ENCODE data around the gene PDGFRA. TPM values are rescaled to one million over a fixed set of nuclear protein-coding genes. Genes with fewer than 3 reads are reported as not detected.

The PDGFRA gene
- total and polyA plus RNA-seq, 9 donors = 192 to 736 (median 245) TPM

DNA sequence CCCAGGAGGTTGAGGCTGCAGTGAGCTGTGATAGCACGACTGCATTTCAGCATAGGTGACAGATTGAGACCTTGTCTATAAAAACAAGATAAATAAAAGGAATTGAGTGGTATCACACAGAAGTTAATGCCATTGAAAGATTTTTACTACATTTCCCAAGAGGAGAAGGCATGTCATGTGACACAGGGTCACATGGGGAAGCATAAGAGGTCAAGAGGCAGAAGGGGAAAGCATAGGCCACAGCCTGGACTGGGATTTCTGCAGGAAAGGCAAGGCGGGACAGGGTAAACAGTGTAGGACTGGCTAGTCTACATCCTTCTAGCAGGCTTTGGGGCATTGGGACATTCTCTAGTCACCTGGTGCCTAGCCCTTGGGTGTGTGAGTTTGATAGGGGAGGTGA lies 88.6 kb downstream of the PDGFRA start:
- Histone ChIP-seq H3K27ac (no peak overlapping the region), H3K4me1 (ENCODE audit: insufficient read depth) (no peaks in the 10 kb centered on the region)
- WGBS, 3 donors = 93 to 95% (median 94%) methylated on average over 2 of the region's 2 CpGs

DNA sequence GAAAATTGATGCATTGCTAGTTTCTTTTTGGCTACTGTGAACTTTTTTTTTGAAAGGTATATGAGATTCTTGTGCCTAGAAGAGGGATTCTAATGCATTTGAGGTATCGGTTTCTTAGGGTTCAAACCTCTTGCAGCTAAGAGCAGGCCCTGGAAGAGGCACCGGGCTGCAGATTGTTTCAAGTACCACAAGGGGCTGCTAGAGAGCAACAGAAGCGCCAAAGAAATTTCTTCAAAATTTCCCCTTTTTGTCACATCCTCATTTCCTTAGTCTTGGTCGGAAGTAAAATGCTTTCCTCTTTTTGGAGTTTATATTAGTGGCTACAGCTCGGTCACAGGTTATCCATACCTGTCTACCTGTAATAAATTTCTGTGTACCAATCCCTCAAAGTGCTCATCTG lies 89.8 kb downstream of the PDGFRA start:
- TF ChIP-seq, protein P1, sequence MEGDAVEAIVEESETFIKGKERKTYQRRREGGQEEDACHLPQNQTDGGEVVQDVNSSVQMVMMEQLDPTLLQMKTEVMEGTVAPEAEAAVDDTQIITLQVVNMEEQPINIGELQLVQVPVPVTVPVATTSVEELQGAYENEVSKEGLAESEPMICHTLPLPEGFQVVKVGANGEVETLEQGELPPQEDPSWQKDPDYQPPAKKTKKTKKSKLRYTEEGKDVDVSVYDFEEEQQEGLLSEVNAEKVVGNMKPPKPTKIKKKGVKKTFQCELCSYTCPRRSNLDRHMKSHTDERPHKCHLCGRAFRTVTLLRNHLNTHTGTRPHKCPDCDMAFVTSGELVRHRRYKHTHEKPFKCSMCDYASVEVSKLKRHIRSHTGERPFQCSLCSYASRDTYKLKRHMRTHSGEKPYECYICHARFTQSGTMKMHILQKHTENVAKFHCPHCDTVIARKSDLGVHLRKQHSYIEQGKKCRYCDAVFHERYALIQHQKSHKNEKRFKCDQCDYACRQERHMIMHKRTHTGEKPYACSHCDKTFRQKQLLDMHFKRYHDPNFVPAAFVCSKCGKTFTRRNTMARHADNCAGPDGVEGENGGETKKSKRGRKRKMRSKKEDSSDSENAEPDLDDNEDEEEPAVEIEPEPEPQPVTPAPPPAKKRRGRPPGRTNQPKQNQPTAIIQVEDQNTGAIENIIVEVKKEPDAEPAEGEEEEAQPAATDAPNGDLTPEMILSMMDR (IDR thresholded peaks at IDR 0.05) = peak in 1 of 3 donors; percentile 6
- no peak for TF ChIP-seq EP300 (IDR thresholded peaks at IDR 0.05)
- Histone ChIP-seq H3K27me3 (no peaks in the 10 kb centered on the region), H3K36me3 (no peaks in the 10 kb centered on the region), H3K4me3 (no peak overlapping the region), H3K9me3 (no peaks in the 10 kb centered on the region), H3K4me1 (ENCODE audit: insufficient read depth) (no peaks in the 10 kb centered on the region), H3K27ac (no peak overlapping the region)
- 44 to 47% (median 46%) methylated on average over 5 of the region's 5 CpGs for WGBS, 3 donors
- no peak for DNase-seq
- intact Hi-C loops (cut with DNase I) = no loop called here

More for the DNA sequence above, 88.6 kb downstream of the PDGFRA start:
- TF ChIP-seq, protein P1 (IDR thresholded peaks at IDR 0.05) = no peak
- TF ChIP-seq POLR2A (IDR thresholded peaks at IDR 0.05) (no peak), EP300 (IDR thresholded peaks at IDR 0.05) (no peak)
- no peaks in the 10 kb centered on the region for H3K9me3 ChIP-seq
- no peaks in the 10 kb centered on the region for H3K27me3 ChIP-seq
- H3K4me3 ChIP-seq = no peak overlapping the region
- intact Hi-C loops (cut with DNase I) = no loop called here
- H3K36me3 ChIP-seq = no peaks in the 10 kb centered on the region
- DNase-seq = no peak

DNA sequence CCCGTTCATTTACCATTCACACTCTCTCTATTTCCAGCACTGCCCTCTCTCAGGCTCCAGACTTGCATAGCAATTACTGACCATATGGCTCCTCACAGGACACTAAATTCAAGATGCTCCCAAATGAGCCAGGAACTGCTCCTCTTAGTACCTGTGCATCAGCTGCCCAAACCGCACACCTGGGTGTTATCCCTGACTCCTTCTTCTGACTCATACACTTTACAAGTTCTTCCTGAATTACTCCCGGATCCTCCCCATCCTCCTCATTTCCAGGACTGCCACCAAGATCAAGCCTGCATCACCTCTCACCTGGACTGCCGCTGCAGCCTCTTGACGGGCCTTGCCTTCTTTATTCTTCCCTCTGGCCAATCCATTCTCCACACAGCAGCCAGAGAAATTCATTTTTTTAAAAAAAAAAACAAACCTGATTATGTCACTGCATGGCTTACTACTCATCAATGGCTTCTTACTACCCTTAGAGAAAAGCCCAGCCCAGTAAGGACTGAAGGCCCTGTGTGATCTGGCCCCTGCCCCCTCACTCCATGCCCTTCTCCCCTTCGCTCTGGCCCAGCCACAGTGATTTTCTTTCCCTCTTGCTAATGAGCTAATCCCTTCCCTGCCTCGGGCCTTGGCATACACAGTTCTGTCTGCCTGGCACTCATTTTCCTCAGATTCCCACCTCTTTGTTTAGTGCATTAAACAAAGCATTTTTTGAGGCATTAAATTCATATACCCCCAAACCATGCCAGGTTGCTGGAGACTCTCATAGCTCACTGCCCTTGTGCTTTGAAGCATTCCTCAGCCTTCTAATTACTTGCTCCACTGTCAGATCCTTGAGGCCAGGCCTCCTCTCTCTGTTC lies 92.0 kb downstream of the PDGFRA start:
- no peaks in the 10 kb centered on the region for H3K4me1 ChIP-seq (ENCODE audit: insufficient read depth)
- DNase-seq = no peak
- intact Hi-C loops (cut with DNase I) = loop anchor here in 2 of 4 donors (5.0 to 10.0 kb wide), 2 partner anchors 121 to 124 kb away; no protein-coding TSS in a partner anchor
- 82 to 88% (median 86%) methylated on average over 7 of the region's 7 CpGs for WGBS, 3 donors
- TF ChIP-seq POLR2A (IDR thresholded peaks at IDR 0.05) (no peak), EP300 (IDR thresholded peaks at IDR 0.05) (no peak)
- TF ChIP-seq, protein P1 (IDR thresholded peaks at IDR 0.05) = no peak
- H3K27me3 ChIP-seq = no peaks in the 10 kb centered on the region
- no peaks in the 10 kb centered on the region for H3K9me3 ChIP-seq
- H3K27ac ChIP-seq = no peak overlapping the region
- no peak overlapping the region for H3K4me3 ChIP-seq
- no peaks in the 10 kb centered on the region for H3K36me3 ChIP-seq

DNA sequence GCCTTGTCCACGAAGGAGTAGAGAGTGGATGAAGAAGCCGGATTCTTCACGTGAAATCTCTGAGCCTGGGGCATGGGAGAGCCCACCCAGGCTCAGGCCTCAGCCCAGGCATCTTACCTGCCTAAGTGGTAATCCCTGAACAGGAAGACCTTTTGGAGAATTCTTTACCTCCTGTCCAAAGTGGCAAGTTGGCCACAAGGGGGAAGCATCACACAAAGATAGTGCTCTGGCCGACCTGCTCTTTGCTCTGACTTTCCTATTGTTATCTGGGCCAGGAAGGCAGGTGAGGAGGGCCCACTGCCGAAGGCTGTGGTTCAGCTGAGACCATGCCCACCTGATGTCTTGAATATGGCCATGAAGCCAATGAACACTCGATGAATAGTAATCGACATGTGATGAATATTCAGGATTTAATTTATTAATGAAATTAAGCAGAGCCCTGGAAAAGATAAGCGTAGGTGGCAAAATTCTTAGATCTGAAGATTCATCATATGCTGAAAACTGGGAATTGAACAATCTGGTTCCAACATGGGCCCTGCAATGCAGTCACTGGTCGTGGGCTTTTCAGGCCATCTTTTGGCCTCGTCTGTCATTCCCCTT lies 93.8 kb downstream of the PDGFRA start:
- peak; percentile 49 to 71 (median 65) for DNase-seq
- H3K36me3 ChIP-seq = no peaks in the 10 kb centered on the region
- TF ChIP-seq, protein P1 (IDR thresholded peaks at IDR 0.05) = peak; percentile 46 to 57 (median 54)
- no peak for TF ChIP-seq POLR2A (IDR thresholded peaks at IDR 0.05)
- TF ChIP-seq EP300 (IDR thresholded peaks at IDR 0.05) = no peak
- no peak overlapping the region for H3K4me3 ChIP-seq
- intact Hi-C loops (cut with DNase I) = loop anchor here in 2 of 4 donors (2.0 to 10.0 kb wide), 3 partner anchors 119 to 638 kb away; no protein-coding TSS in a partner anchor
- H3K27me3 ChIP-seq = no peaks in the 10 kb centered on the region
- no peaks in the 10 kb centered on the region for H3K4me1 ChIP-seq (ENCODE audit: insufficient read depth)
- 40 to 44% (median 43%) methylated on average over 10 of the region's 10 CpGs for WGBS, 3 donors
- no peak overlapping the region for H3K27ac ChIP-seq
- no peaks in the 10 kb centered on the region for H3K9me3 ChIP-seq

All from ovary (tissue), 9 donors.